Measurements from ENCODE around the gene MICALL1.

The MICALL1 gene

DNA sequence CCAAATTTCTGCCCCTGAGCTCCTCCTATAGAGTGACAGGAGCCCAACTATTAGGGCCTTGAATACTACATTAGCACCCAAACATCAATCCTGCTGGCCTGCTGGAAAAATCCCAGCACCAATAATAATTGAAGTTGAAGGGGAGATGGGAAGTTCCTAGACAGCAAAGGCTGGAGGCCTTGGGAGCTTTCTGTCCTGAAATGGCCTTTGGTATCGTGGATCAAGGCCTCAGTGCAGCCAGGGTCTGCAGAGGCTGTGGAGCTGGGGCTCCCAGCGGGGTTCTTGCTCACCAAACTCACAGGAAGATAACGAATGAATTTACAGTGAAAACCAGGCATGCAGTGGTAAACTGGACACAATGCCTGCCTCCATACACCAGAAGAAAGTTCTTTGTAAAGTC lies 9.2 kb upstream of the MICALL1 start:
- H3K36me3 Mint-ChIP-seq (ENCODE audit: low read depth): peaks cover 8% of the 10 kb centered on the region
- H3K9me3 Mint-ChIP-seq: no peaks in the 10 kb centered on the region
- H3K4me1 Mint-ChIP-seq (ENCODE audit: low read depth): peaks cover 25% of the 10 kb centered on the region
- no peak overlapping the region for H3K4me3 Mint-ChIP-seq
- peak overlapping the region; percentile 74 for H3K27ac Mint-ChIP-seq
- no peaks in the 10 kb centered on the region for H3K27me3 Mint-ChIP-seq

DNA sequence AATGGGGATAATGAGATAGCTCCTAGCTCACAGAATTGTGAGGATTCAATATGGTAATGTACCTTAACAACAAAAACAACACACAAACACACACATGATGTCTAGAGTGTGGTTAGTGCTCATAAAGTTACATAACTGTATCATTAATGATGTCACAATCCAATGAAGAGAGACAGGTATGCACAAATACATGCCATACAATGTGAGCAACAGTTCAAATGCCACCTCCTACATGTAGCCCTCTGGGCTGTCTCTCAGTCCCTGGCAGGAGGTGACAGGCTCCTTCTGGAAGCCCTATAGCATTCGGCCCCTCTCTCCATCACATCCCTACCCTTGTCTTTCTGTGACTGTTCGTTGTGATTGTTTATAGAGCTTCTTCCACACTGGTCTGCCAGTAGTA lies 8.3 kb upstream of the MICALL1 start:
- Mint-ChIP-seq H3K27me3 (no peaks in the 10 kb centered on the region), H3K36me3 (ENCODE audit: low read depth) (peaks cover 3% of the 10 kb centered on the region), H3K4me3 (no peak overlapping the region), H3K27ac (no peak overlapping the region), H3K9me3 (no peaks in the 10 kb centered on the region), H3K4me1 (ENCODE audit: low read depth) (peaks cover 25% of the 10 kb centered on the region)

DNA sequence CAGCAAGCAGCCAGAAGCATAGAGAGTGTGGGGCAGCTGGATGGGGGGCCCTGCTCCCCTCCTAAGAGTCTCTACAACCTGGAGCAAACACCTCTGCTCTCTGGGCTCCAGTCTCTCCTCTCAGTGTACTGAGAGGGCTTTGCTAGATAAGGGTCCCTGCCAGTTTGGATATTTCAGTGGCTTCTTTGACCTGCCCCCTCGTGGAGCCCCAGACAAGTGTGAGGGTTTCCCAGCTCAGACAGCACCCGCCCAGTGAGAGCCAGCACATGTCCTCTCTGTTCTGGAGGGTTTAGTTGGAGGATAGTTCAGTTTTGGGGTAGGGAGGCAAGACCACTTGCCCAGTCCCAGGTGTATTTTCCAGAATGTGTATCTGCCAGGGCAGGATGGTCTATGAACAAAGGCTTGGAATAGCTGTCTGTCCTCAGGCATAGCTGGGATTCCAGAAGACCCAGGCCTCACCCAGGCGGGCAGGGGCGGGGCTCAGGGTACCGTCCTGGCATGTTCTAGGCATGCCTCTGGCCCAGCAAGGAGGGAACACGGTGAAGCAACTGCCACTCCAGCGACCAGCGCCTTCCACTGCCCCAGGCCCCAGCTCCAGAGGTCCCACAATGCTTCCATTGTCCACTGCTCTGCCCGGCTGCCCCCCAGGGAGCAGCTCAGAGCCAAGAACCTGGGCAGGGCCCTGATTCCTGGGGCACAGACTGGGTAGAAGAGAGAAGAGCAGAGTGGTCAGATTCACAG lies 7.5 kb upstream of the MICALL1 start:
- no peaks in the 10 kb centered on the region for H3K27me3 Mint-ChIP-seq
- no peak overlapping the region for H3K4me3 Mint-ChIP-seq
- H3K4me1 Mint-ChIP-seq (ENCODE audit: low read depth): peaks cover 25% of the 10 kb centered on the region
- H3K27ac Mint-ChIP-seq: no peak overlapping the region
- H3K36me3 Mint-ChIP-seq (ENCODE audit: low read depth): no peaks in the 10 kb centered on the region
- H3K9me3 Mint-ChIP-seq: no peaks in the 10 kb centered on the region

GRCh38 chr22:37904572-37905533 lies 1.2 kb upstream of the MICALL1 start:
- Mint-ChIP-seq H3K9me3 (no peaks in the 10 kb centered on the region), H3K27ac (peak overlapping the region; percentile 77), H3K36me3 (ENCODE audit: low read depth) (no peaks in the 10 kb centered on the region), H3K27me3 (no peaks in the 10 kb centered on the region), H3K4me1 (ENCODE audit: low read depth) (peaks cover 24% of the 10 kb centered on the region), H3K4me3 (peak overlapping the region; percentile 74)

DNA sequence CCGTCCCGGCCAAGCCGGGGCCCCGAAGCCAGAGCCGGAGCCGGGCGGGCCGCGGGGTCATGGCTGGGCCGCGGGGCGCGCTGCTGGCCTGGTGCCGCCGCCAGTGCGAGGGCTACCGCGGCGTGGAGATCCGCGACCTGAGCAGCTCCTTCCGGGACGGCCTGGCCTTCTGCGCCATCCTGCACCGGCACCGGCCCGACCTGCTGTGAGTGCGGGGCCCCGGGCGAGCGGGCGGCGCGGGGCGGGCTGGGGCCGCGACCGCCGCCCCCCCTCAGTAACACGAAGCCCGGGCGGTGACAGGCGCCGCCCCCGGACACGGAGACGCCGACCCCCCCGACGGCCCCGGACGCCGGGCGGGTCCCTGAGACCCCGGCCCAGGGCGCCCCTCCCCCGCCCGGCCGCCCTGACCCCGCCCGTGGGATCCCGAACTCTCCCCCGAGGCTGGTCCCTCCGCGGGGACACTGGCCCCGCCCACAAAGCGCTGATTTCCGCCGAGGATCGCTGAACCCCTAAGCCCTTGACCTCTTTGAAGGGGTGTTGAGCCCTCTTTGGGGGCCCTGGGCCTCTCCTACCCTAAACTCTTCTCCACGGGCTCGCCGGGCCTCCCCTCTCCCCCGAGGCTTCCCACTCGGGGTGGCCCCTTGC lies 389 bp downstream of the MICALL1 start:
- peak overlapping the region; percentile 61 for H3K27ac Mint-ChIP-seq
- no peaks in the 10 kb centered on the region for H3K36me3 Mint-ChIP-seq (ENCODE audit: low read depth)
- H3K4me3 Mint-ChIP-seq: peak overlapping the region; percentile 67
- H3K9me3 Mint-ChIP-seq: no peaks in the 10 kb centered on the region
- peaks cover 24% of the 10 kb centered on the region for H3K4me1 Mint-ChIP-seq (ENCODE audit: low read depth)
- no peaks in the 10 kb centered on the region for H3K27me3 Mint-ChIP-seq

DNA sequence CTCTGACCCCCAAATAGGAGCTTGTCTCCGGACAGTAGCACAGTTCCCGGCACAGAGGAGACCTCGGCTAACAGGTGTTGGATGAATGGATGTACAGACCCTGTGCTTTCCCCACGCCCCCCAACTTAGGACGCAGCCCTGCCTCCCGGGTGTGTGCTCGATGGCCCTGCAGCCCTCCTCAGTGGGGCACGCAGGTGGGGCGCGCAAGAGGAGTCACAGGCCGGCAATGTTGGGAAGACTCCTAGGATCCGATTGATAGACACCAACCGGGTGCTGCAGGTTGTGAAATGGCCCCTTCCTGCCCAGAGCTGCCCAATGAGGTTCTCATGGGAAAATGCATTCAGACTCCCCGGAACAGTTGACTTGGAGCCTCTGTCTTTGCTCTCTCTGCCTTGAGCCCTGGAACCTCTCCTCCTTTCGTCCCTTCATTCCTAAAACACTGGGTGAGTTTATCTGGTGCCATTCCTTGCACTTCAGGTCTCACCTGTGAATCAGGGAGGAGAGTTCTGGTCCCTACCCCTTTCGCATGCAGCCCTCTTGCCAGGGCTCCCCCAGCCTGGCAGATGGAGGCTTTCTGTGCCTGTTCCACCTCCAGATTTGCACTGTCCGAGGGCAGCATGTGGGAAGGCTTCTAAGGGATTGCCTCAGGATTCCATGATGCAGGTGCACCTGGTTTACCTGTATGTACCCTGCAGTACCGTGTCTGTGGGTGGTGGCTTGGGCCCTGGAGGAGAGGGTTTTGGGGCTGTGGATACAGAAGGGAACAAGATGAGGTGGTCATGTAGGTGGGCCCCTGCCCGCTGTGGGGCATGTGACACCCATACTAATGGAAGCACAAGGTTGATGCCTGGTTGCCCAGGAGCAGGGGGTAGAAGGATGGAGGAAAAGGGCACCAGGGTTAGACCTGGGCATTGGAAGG lies 1.2 kb downstream of the MICALL1 start:
- no peaks in the 10 kb centered on the region for H3K27me3 Mint-ChIP-seq

DNA sequence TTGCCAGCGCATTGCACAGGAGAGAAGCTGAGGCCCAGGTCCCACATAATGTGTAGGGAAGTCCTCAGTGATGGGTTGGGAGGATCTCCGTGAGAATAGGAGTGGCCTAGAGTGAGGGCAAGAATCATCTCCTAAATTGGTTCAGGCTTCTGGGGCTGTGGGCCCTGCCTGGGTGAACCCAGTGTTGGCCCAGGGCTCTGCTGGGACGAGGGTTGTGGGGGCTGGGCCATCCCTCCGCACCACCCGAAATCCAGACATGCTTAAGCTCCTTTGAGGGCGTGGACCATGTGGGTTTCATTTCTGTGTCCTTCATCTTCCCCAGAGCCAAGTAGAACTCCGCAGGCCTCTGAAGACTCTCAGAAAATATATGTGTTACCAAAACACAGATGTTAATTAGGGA lies 3.7 kb downstream of the MICALL1 start:
- Mint-ChIP-seq H3K4me3 (no peak overlapping the region), H3K27ac (no peak overlapping the region)

More for the DNA sequence above, 1.2 kb downstream of the MICALL1 start:
- Mint-ChIP-seq H3K4me3 (peak overlapping the region; percentile 67), H3K36me3 (ENCODE audit: low read depth) (no peaks in the 10 kb centered on the region), H3K27ac (peak overlapping the region; percentile 69), H3K9me3 (no peaks in the 10 kb centered on the region), H3K4me1 (ENCODE audit: low read depth) (peaks cover 24% of the 10 kb centered on the region)

DNA sequence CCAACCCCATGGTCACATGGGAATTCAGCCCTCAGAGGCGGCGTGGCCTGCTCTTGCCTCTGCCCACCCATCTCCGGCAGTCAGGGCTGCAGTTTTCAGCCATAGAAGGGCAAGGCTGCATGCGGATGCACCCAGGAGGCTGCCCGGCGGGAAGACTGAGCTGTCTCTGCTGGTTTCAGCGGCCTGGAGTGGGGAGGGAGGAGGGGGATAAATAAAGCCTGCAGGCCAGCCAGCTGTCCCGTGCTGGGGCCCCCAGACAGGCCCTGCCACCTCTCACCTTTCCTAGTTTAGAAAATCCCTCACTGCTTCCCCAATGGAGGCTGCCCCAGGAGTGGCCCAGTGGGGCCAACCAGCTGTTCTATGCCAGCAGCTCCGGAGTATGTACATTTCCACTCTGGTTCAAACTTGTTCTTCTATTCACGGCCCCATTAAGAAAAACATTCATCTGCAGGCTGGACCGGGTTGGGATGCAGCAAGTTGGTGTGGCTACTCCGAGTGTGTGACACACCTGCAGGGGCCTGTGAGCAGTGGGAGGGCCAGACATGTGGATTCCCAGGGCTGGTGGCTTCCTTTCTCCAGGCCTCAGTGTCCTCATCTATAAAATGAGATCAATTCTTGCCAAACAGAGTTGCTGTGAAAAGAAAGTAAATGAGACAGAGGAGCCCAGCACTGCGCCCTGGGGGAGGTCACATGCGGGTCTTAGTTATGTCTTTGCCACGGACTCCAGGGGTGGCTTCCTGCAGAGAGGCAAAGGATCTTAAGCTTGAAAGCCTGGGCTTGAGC lies 5.0 kb downstream of the MICALL1 start:
- H3K4me3 Mint-ChIP-seq: no peak overlapping the region
- no peaks in the 10 kb centered on the region for H3K27me3 Mint-ChIP-seq
- H3K27ac Mint-ChIP-seq: no peak overlapping the region
- no peaks in the 10 kb centered on the region for H3K9me3 Mint-ChIP-seq
- H3K4me1 Mint-ChIP-seq (ENCODE audit: low read depth): peaks cover 14% of the 10 kb centered on the region
- no peaks in the 10 kb centered on the region for H3K36me3 Mint-ChIP-seq (ENCODE audit: low read depth)

More for the DNA sequence above, 3.7 kb downstream of the MICALL1 start:
- Mint-ChIP-seq H3K9me3 (no peaks in the 10 kb centered on the region), H3K36me3 (ENCODE audit: low read depth) (no peaks in the 10 kb centered on the region), H3K27me3 (no peaks in the 10 kb centered on the region), H3K4me1 (ENCODE audit: low read depth) (peaks cover 23% of the 10 kb centered on the region)

GRCh38 chr22:37911697-37912096 lies 5.6 kb downstream of the MICALL1 start:
- Mint-ChIP-seq H3K27ac (no peak overlapping the region), H3K36me3 (ENCODE audit: low read depth) (no peaks in the 10 kb centered on the region), H3K27me3 (no peaks in the 10 kb centered on the region), H3K4me1 (ENCODE audit: low read depth) (peaks cover 14% of the 10 kb centered on the region), H3K9me3 (no peaks in the 10 kb centered on the region), H3K4me3 (no peak overlapping the region)

GRCh38 chr22:37912171-37912570 lies 6.1 kb downstream of the MICALL1 start:
- Mint-ChIP-seq H3K9me3 (no peaks in the 10 kb centered on the region), H3K4me1 (ENCODE audit: low read depth) (peaks cover 9% of the 10 kb centered on the region), H3K27ac (no peak overlapping the region), H3K36me3 (ENCODE audit: low read depth) (no peaks in the 10 kb centered on the region), H3K27me3 (no peaks in the 10 kb centered on the region), H3K4me3 (no peak overlapping the region)

GRCh38 chr22:37913233-37913721 lies 7.2 kb downstream of the MICALL1 start:
- H3K4me1 Mint-ChIP-seq (ENCODE audit: low read depth): no peaks in the 10 kb centered on the region
- H3K9me3 Mint-ChIP-seq: no peaks in the 10 kb centered on the region
- H3K27ac Mint-ChIP-seq: no peak overlapping the region
- no peaks in the 10 kb centered on the region for H3K36me3 Mint-ChIP-seq (ENCODE audit: low read depth)
- no peaks in the 10 kb centered on the region for H3K27me3 Mint-ChIP-seq
- H3K4me3 Mint-ChIP-seq: no peak overlapping the region

- H3K4me1 Mint-ChIP-seq (ENCODE audit: low read depth): peaks cover 5% of the 10 kb centered on the region
- H3K9me3 Mint-ChIP-seq: no peaks in the 10 kb centered on the region
- no peak overlapping the region for H3K27ac Mint-ChIP-seq
- no peaks in the 10 kb centered on the region for H3K27me3 Mint-ChIP-seq
- H3K36me3 Mint-ChIP-seq (ENCODE audit: low read depth): peaks cover 5% of the 10 kb centered on the region
- H3K4me3 Mint-ChIP-seq: no peak overlapping the region
Measured at GRCh38 chr22:37916311-37916710, 10.2 kb downstream of the MICALL1 start.

GRCh38 chr22:37917874-37918548 lies 11.9 kb downstream of the MICALL1 start:
- no peak overlapping the region for H3K27ac Mint-ChIP-seq
- H3K36me3 Mint-ChIP-seq (ENCODE audit: low read depth): peaks cover 9% of the 10 kb centered on the region
- no peak overlapping the region for H3K4me3 Mint-ChIP-seq
- H3K4me1 Mint-ChIP-seq (ENCODE audit: low read depth): peaks cover 5% of the 10 kb centered on the region
- H3K27me3 Mint-ChIP-seq: no peaks in the 10 kb centered on the region
- no peaks in the 10 kb centered on the region for H3K9me3 Mint-ChIP-seq
